SK-N-SH (cell line): ENCODE results near the gene MAP3K5. TPM values are rescaled to one million over a fixed set of nuclear protein-coding genes. Genes with fewer than 3 reads are reported as not detected.

Experiments used
- CTCF ChIA-PET: fragments of 300-600, 350-600 bp; formaldehyde crosslinking; extraction: SDS; loops from one replicate; lab custom pipeline; 2021; lab: Yijun Ruan, JAX
- POLR2A ChIA-PET: fragments of 350-600 bp; sonication (Branson Sonifier 250); formaldehyde crosslinking; extraction: SDS; loops from one replicate; lab custom pipeline; 2020; ENCODE audit warnings: antibody characterized with exemption, inconsistent platforms; lab: Yijun Ruan, JAX
- DNase-seq: peaks from one replicate; pipeline ENCODE4 v3.0.0; 2012
- H2AFZ ChIP-seq: fragments of 200-600 bp; sonication (generic); 2 replicates; pipeline ENCODE4 v1.8.1; 2016; ENCODE audit warnings: antibody characterized with exemption, mild to moderate bottlenecking, low read depth
- H3F3A ChIP-seq: fragments of 200-600 bp; sonication (generic); replicated peaks from 2 replicates; pipeline ENCODE3; 2016; ENCODE audit warnings: antibody characterized with exemption, mild to moderate bottlenecking; ENCODE audit not compliant: insufficient read depth
- H3K27ac ChIP-seq, 2 experiments: fragments of 200-500 bp in 1 of 2; fragments of 200-600 bp in 1 of 2; sonication (Bioruptor generic) in 1 of 2; sonication (generic), shearing (Covaris generic) in 1 of 2; 2 replicates each; pipeline versions ENCODE4 v1.5.1 to v1.6.1; 2014 to 2016; ENCODE audit warnings: low read depth in 2 of 2, inconsistent platforms in 1 of 2, low read length in 1 of 2, mild to moderate bottlenecking in 1 of 2, mixed read lengths in 1 of 2
- H3K27me3 ChIP-seq: fragments of 200-600 bp; sonication (generic), shearing (Covaris generic); 2 replicates; pipeline ENCODE4 v1.6.1; 2016; ENCODE audit warnings: mixed run types; ENCODE audit not compliant: insufficient read depth
- H3K36me3 ChIP-seq, 2 experiments: fragments of 200-500 bp in 1 of 2; fragments of 200-600 bp in 1 of 2; sonication (Bioruptor generic) in 1 of 2; sonication (generic) in 1 of 2; replicated peaks in 1 of 2; 2 replicates each; pipeline versions ENCODE3 to v1.5.1; 2014 to 2016; ENCODE audit warnings: low read length in 1 of 2, mild to moderate bottlenecking in 1 of 2; ENCODE audit not compliant: insufficient read depth in 2 of 2, control insufficient read depth in 1 of 2
- H3K4me1 ChIP-seq, 2 experiments: fragments of 200-500 bp in 1 of 2; fragments of 200-600 bp in 1 of 2; sonication (Bioruptor generic) in 1 of 2; sonication (generic), shearing (Covaris generic) in 1 of 2; 2 replicates each; pipeline versions ENCODE4 v1.5.1 to v1.6.1; 2014 to 2016; ENCODE audit warnings: low read depth in 1 of 2, low read length in 1 of 2, mixed run types in 1 of 2; ENCODE audit not compliant: insufficient read depth in 2 of 2, control insufficient read depth in 1 of 2
- H3K4me2 ChIP-seq: fragments of 200-600 bp; sonication (generic), shearing (Covaris generic); 2 replicates; pipeline ENCODE4 v1.6.1; 2017; ENCODE audit warnings: mixed run types
- H3K4me3 ChIP-seq, 2 experiments: fragments of 200-500 bp in 1 of 2; fragments of 200-600 bp in 1 of 2; sonication (Bioruptor generic) in 1 of 2; sonication (generic), shearing (Covaris generic) in 1 of 2; 2 replicates each; pipeline versions ENCODE4 v1.5.1 to v1.8.1; 2014 to 2016; ENCODE audit warnings: low read depth in 2 of 2, inconsistent platforms in 1 of 2, low read length in 1 of 2, mild to moderate bottlenecking in 1 of 2, mixed read lengths in 1 of 2, moderate library complexity in 1 of 2
- H3K79me2 ChIP-seq: fragments of 200-600 bp; sonication (generic); 2 replicates; pipeline ENCODE4 v1.8.1; 2017; ENCODE audit warnings: mild to moderate bottlenecking; ENCODE audit not compliant: insufficient read depth
- H3K9ac ChIP-seq: fragments of 200-600 bp; sonication (generic); 2 replicates; pipeline ENCODE4 v1.6.1; 2017; ENCODE audit warnings: mixed run types
- H3K9me2 ChIP-seq: fragments of 200-600 bp; sonication (generic); 2 replicates; pipeline ENCODE4 v1.6.1; 2017; ENCODE audit warnings: mixed run types
- H3K9me3 ChIP-seq: fragments of 200-600 bp; sonication (generic); 2 replicates; pipeline ENCODE4 v1.6.1; 2017; ENCODE audit warnings: mixed run types, mild to moderate bottlenecking, moderate library complexity
- H4K20me1 ChIP-seq: fragments of 200-600 bp; sonication (generic); 2 replicates; pipeline ENCODE4 v1.6.1; 2017; ENCODE audit warnings: mild to moderate bottlenecking, mixed run types; ENCODE audit not compliant: insufficient read depth
- ELF1 ChIP-seq: IDR thresholded peaks from 2 replicates; pipeline ENCODE4 v1.4.0; 2012
- EP300 ChIP-seq, 2 experiments: IDR thresholded peaks; 2 replicates each; pipeline versions ENCODE4 v1.4.0 to v1.6.1; 2012; ENCODE audit warnings: borderline replicate concordance in 1 of 2, low read depth in 1 of 2, low read length in 1 of 2
- GATA2 ChIP-seq: sonication (generic); formaldehyde crosslinking; IDR thresholded peaks from 2 replicates; pipeline ENCODE4 v1.5.0; 2020; ENCODE audit warnings: mild to moderate bottlenecking, missing genetic modification reagents
- IRF3 ChIP-seq: fragments of 150-350 bp; IDR thresholded peaks from 2 replicates; pipeline ENCODE4 v1.6.1; 2016; ENCODE audit warnings: mild to moderate bottlenecking, low read depth, low read length
- JUND ChIP-seq: IDR thresholded peaks from 2 replicates; pipeline ENCODE4 v1.4.0; 2012
- MEF2A ChIP-seq: IDR thresholded peaks from 2 replicates; pipeline ENCODE4 v1.4.0; 2012; ENCODE audit warnings: low read depth, borderline replicate concordance
- NFIC ChIP-seq: IDR thresholded peaks from 2 replicates; pipeline ENCODE4 v1.4.0; 2012; ENCODE audit warnings: borderline replicate concordance
- NRF1 ChIP-seq: IDR thresholded peaks from 2 replicates; pipeline ENCODE4 v1.6.1; 2012; ENCODE audit warnings: low read depth, mild to moderate bottlenecking, low read length
- PBX3 ChIP-seq: IDR thresholded peaks from 2 replicates; pipeline ENCODE4; 2012
- POLR2AphosphoS5 ChIP-seq: IDR thresholded peaks from 2 replicates; pipeline ENCODE4 v1.6.1; 2012; ENCODE audit warnings: low read depth, low read length
- RAD21 ChIP-seq: IDR thresholded peaks from 2 replicates; pipeline ENCODE4 v1.6.1; 2012; ENCODE audit warnings: mild to moderate bottlenecking, low read length
- RFX5 ChIP-seq: IDR thresholded peaks from 2 replicates; pipeline ENCODE4 v1.6.1; 2012; ENCODE audit warnings: mild to moderate bottlenecking, improper control_type of control experiment, low read length
- RXRA ChIP-seq: IDR thresholded peaks from 2 replicates; pipeline ENCODE4 v1.4.0; 2012; ENCODE audit warnings: low read depth, mild to moderate bottlenecking, borderline replicate concordance
- SIN3A ChIP-seq: IDR thresholded peaks from 2 replicates; pipeline ENCODE4 v1.6.1; 2012; ENCODE audit warnings: low read depth, mild to moderate bottlenecking, low read length, moderate library complexity, borderline replicate concordance
- USF2 ChIP-seq: fragments of 150-350 bp; IDR thresholded peaks from 2 replicates; pipeline ENCODE4 v1.6.1; 2017; ENCODE audit warnings: antibody characterized with exemption, low read length, low read depth, borderline replicate concordance
- ZBTB33 ChIP-seq: IDR thresholded peaks from 2 replicates; pipeline ENCODE4 v1.4.0; 2012; ENCODE audit warnings: low read depth, borderline replicate concordance
- WGBS: methylation state at CpG from one replicate; pipeline ENCODE4 v1.1.6; 2017; ENCODE audit warnings: low lambda C conversion rate; 5-methylcytosine and 5-hydroxymethylcytosine counted together
- polyA plus RNA-seq, 3 experiments: library from polyadenylated mRNA; depleted of rRNA; stranded (reverse); fragments of >200 nt; gene quantifications; 2 replicates each; pipeline ENCODE4 v1.2.3, GENCODE V29; 2012
- TF ChIP-seq, protein P1 (sequence below): IDR thresholded peaks from 2 replicates; pipeline ENCODE4 v1.4.0; 2012; ENCODE audit warnings: low read depth
- TF ChIP-seq, protein P2 (sequence below): fragments of 200-600 bp; sonication (generic); IDR thresholded peaks from 2 replicates; pipeline ENCODE4 v1.6.1; 2017; ENCODE audit warnings: antibody characterized with exemption, mild to moderate bottlenecking, moderate library complexity
- TF ChIP-seq, protein P3 (sequence below): IDR thresholded peaks from 2 replicates; pipeline ENCODE4 v1.6.1; 2012; ENCODE audit warnings: mild to moderate bottlenecking, low read depth, low read length, moderate library complexity

MAP3K5 gene
- polyA plus RNA-seq, 1 of the 3 experiments (the other 2 are of a cell fraction), result 1.4 TPM

GRCh38 chr6:136533487-136533886 is 258.8 kb downstream of the MAP3K5 start:
- Histone ChIP-seq H3K36me3 (no peaks in the 10 kb centered on the region), H3K9ac (no peak overlapping the region), H3K4me1 (peaks cover 0 to 3% of the 10 kb centered on the region in 2 experiments; a peak in 2 of 4 replicates), H3K4me3 (no peak overlapping the region), H3K9me3 (no peaks in the 10 kb centered on the region), H3K9me2 (no peaks in the 10 kb centered on the region), H3K79me2 (no peaks in the 10 kb centered on the region), H3K4me2 (no peak overlapping the region), H3F3A (no peaks in the 10 kb centered on the region), H4K20me1 (no peaks in the 10 kb centered on the region), H2AFZ (no peak overlapping the region), H3K27me3 (no peaks in the 10 kb centered on the region), H3K27ac (no peak overlapping the region)
- 66% methylated on average over 5 of the region's 5 CpGs for WGBS
- CTCF ChIA-PET, result interaction anchor here (1.0 to 2.5 kb wide), 3 partner anchors 14 to 561 kb away, joined by 3 to 9 read pairs (median 3); no protein-coding TSS in a partner anchor
- TF ChIP-seq JUND (no peak), NRF1 (no peak), MEF2A (no peak), IRF3 (no peak), GATA2 (CRISPR knock-in tag) (no peak), ZBTB33 (no peak), PBX3 (no peak), NFIC (no peak), POLR2AphosphoS5 (no peak), RAD21 (no peak), USF2 (no peak), SIN3A (no peak), RXRA (no peak), ELF1 (no peak), EP300 (IDR thresholded peaks at IDR 0.05; ENCODE audit: borderline replicate concordance in 1 of 2, low read depth in 1 of 2, low read length in 1 of 2) (no peak), RFX5 (no peak)
- TF ChIP-seq, protein P1, sequence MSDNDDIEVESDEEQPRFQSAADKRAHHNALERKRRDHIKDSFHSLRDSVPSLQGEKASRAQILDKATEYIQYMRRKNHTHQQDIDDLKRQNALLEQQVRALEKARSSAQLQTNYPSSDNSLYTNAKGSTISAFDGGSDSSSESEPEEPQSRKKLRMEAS, result no peak
- TF ChIP-seq, protein P2, sequence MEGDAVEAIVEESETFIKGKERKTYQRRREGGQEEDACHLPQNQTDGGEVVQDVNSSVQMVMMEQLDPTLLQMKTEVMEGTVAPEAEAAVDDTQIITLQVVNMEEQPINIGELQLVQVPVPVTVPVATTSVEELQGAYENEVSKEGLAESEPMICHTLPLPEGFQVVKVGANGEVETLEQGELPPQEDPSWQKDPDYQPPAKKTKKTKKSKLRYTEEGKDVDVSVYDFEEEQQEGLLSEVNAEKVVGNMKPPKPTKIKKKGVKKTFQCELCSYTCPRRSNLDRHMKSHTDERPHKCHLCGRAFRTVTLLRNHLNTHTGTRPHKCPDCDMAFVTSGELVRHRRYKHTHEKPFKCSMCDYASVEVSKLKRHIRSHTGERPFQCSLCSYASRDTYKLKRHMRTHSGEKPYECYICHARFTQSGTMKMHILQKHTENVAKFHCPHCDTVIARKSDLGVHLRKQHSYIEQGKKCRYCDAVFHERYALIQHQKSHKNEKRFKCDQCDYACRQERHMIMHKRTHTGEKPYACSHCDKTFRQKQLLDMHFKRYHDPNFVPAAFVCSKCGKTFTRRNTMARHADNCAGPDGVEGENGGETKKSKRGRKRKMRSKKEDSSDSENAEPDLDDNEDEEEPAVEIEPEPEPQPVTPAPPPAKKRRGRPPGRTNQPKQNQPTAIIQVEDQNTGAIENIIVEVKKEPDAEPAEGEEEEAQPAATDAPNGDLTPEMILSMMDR, result no peak
- TF ChIP-seq, protein P3, sequence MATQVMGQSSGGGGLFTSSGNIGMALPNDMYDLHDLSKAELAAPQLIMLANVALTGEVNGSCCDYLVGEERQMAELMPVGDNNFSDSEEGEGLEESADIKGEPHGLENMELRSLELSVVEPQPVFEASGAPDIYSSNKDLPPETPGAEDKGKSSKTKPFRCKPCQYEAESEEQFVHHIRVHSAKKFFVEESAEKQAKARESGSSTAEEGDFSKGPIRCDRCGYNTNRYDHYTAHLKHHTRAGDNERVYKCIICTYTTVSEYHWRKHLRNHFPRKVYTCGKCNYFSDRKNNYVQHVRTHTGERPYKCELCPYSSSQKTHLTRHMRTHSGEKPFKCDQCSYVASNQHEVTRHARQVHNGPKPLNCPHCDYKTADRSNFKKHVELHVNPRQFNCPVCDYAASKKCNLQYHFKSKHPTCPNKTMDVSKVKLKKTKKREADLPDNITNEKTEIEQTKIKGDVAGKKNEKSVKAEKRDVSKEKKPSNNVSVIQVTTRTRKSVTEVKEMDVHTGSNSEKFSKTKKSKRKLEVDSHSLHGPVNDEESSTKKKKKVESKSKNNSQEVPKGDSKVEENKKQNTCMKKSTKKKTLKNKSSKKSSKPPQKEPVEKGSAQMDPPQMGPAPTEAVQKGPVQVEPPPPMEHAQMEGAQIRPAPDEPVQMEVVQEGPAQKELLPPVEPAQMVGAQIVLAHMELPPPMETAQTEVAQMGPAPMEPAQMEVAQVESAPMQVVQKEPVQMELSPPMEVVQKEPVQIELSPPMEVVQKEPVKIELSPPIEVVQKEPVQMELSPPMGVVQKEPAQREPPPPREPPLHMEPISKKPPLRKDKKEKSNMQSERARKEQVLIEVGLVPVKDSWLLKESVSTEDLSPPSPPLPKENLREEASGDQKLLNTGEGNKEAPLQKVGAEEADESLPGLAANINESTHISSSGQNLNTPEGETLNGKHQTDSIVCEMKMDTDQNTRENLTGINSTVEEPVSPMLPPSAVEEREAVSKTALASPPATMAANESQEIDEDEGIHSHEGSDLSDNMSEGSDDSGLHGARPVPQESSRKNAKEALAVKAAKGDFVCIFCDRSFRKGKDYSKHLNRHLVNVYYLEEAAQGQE, result no peak
- POLR2A ChIA-PET, result no interaction called here
- no peak for DNase-seq
